Ishikawa (cell line): ENCODE results near the gene LNX2.
A peak's percentile ranks its signal among the peaks of the same experiment; 100 is the strongest.

Experiments
- CEBPB ChIP-seq: IDR thresholded peaks from 2 replicates; pipeline ENCODE4 v1.6.1; 2012
- CREB1 ChIP-seq: IDR thresholded peaks from 2 replicates; pipeline ENCODE4 v1.6.1; 2012; ENCODE audit warnings: low read depth
- EGR1 ChIP-seq: IDR thresholded peaks from 2 replicates; pipeline ENCODE4 v1.6.1; 2012
- EP300 ChIP-seq: IDR thresholded peaks from 2 replicates; pipeline ENCODE4 v1.6.1; 2012; ENCODE audit warnings: borderline replicate concordance
- FOXM1 ChIP-seq: IDR thresholded peaks from 2 replicates; pipeline ENCODE4 v1.6.1; 2012; ENCODE audit warnings: low read depth, borderline replicate concordance
- MAX ChIP-seq: IDR thresholded peaks from 2 replicates; pipeline ENCODE4 v1.6.1; 2012
- NFIC ChIP-seq: IDR thresholded peaks from 2 replicates; pipeline ENCODE4 v1.6.1; 2012
- RAD21 ChIP-seq: IDR thresholded peaks from 2 replicates; pipeline ENCODE4 v1.6.1; 2012; ENCODE audit warnings: low read depth
- REST ChIP-seq: IDR thresholded peaks from 2 replicates; pipeline ENCODE4 v1.6.1; 2012; ENCODE audit warnings: low read depth, mild to moderate bottlenecking
- TAF1 ChIP-seq: IDR thresholded peaks from 2 replicates; pipeline ENCODE4 v1.6.1; 2012; ENCODE audit warnings: low read depth, mild to moderate bottlenecking
- TCF12 ChIP-seq: IDR thresholded peaks from 2 replicates; pipeline ENCODE4 v1.6.1; 2012; ENCODE audit warnings: low read depth
- TEAD4 ChIP-seq: IDR thresholded peaks from 2 replicates; pipeline ENCODE4 v1.6.1; 2012
- USF1 ChIP-seq: IDR thresholded peaks from 2 replicates; pipeline ENCODE4 v1.6.1; 2012
- YY1 ChIP-seq: IDR thresholded peaks from 2 replicates; pipeline ENCODE4 v1.6.1; 2012; ENCODE audit warnings: low read depth
- ZBTB7A ChIP-seq: IDR thresholded peaks from 2 replicates; pipeline ENCODE4 v1.6.1; 2012; ENCODE audit warnings: low read depth

LNX2 gene

GRCh38 chr13:27574661-27575060 lies 45.7 kb downstream of the LNX2 start:
- TF ChIP-seq FOXM1 (no peak), RAD21 (no peak), TAF1 (no peak), TEAD4 (no peak), EGR1 (no peak), CEBPB (no peak)

- TF ChIP-seq FOXM1, result no peak
- TF ChIP-seq USF1, result no peak
- no peak for TF ChIP-seq TEAD4
- TF ChIP-seq EP300, result no peak
- no peak for TF ChIP-seq TCF12
- TF ChIP-seq ZBTB7A, result no peak
- TF ChIP-seq RAD21, result no peak
- TF ChIP-seq REST, result no peak
- no peak for TF ChIP-seq MAX
- TF ChIP-seq CEBPB, result no peak
- TF ChIP-seq EGR1, result no peak
- no peak for TF ChIP-seq CREB1
- TF ChIP-seq YY1, result no peak
- TF ChIP-seq NFIC, result no peak
- TF ChIP-seq TAF1, result no peak
Measured at GRCh38 chr13:27573265-27573664, 47.1 kb downstream of the LNX2 start.

GRCh38 chr13:27572234-27572901 lies 48.0 kb downstream of the LNX2 start:
- no peak for TF ChIP-seq MAX
- no peak for TF ChIP-seq EGR1
- no peak for TF ChIP-seq TEAD4
- TF ChIP-seq CEBPB, result no peak
- no peak for TF ChIP-seq REST

- TF ChIP-seq MAX (no peak), FOXM1 (no peak), TCF12 (no peak), CEBPB (no peak), TEAD4 (no peak), EGR1 (no peak), REST (no peak), ZBTB7A (no peak), TAF1 (no peak), EP300 (no peak), RAD21 (no peak), USF1 (no peak), CREB1 (no peak), YY1 (no peak)
Measured at GRCh38 chr13:27570906-27571305, 49.4 kb downstream of the LNX2 start.

GRCh38 chr13:27569405-27569804 lies 50.9 kb downstream of the LNX2 start:
- TF ChIP-seq TCF12 (no peak), TAF1 (no peak), NFIC (0 out of 2 replicates have a peak, but pooled peaks have one; percentile 10)
